Smooth muscle cell (in vitro differentiated cells): Measurements from ENCODE around the gene PRM3. TPM values are rescaled to one million over a fixed set of nuclear protein-coding genes. Genes with fewer than 3 reads are reported as not detected.

ENCODE experiments used
- DNase-seq: peaks from one replicate; lab custom pipeline; 2025; ENCODE audit not compliant: unreplicated experiment; lab: John Stamatoyannopoulos, UW
- H2AFZ ChIP-seq: fragments of 200-600 bp; sonication (generic); 2 replicates; pipeline ENCODE4 v1.6.0; 2016; ENCODE audit warnings: antibody characterized with exemption, low read depth, mild to moderate bottlenecking
- H3F3A ChIP-seq: fragments of 200-600 bp; sonication (generic); 2 replicates; pipeline ENCODE4 v1.6.0; 2017; ENCODE audit warnings: antibody characterized with exemption, low read depth
- H3K27ac ChIP-seq: fragments of 200-600 bp; sonication (generic); 2 replicates; pipeline ENCODE4 v1.5.1; 2016; ENCODE audit warnings: low read depth, mild to moderate bottlenecking
- H3K27me3 ChIP-seq: fragments of 200-600 bp; sonication (generic); 2 replicates; pipeline ENCODE4 v1.6.1; 2016; ENCODE audit warnings: low read depth, mild to moderate bottlenecking
- H3K36me3 ChIP-seq: fragments of 200-600 bp; sonication (generic); 2 replicates; pipeline ENCODE4 v1.5.1; 2016; ENCODE audit warnings: low read depth
- H3K4me1 ChIP-seq: fragments of 200-600 bp; sonication (generic); 2 replicates; pipeline ENCODE4 v1.5.1; 2016; ENCODE audit warnings: low read depth
- H3K4me2 ChIP-seq: fragments of 200-600 bp; sonication (generic); 2 replicates; pipeline ENCODE4 v1.6.0; 2016; ENCODE audit warnings: mild to moderate bottlenecking
- H3K4me3 ChIP-seq: fragments of 200-600 bp; sonication (generic); 2 replicates; pipeline ENCODE4 v1.5.1; 2016; ENCODE audit warnings: mild to moderate bottlenecking
- H3K79me2 ChIP-seq: fragments of 200-600 bp; sonication (generic); 2 replicates; pipeline ENCODE4 v1.6.0; 2016; ENCODE audit warnings: low read depth, mild to moderate bottlenecking
- H3K9ac ChIP-seq: fragments of 200-600 bp; sonication (generic); 2 replicates; pipeline ENCODE4 v1.6.0; 2016; ENCODE audit warnings: low read depth
- H3K9me3 ChIP-seq: fragments of 200-600 bp; sonication (generic); replicated peaks from 2 replicates; pipeline ENCODE4 v1.5.1; 2016; ENCODE audit warnings: low read depth
- H4K20me1 ChIP-seq: fragments of 200-600 bp; sonication (generic); 2 replicates; pipeline ENCODE4 v1.6.0; 2016; ENCODE audit warnings: low read depth
- CTCF ChIP-seq: fragments of 200-600 bp; sonication (generic); IDR thresholded peaks from 2 replicates; pipeline ENCODE4 v1.5.1; 2017; ENCODE audit warnings: borderline replicate concordance, mild to moderate bottlenecking, antibody characterized with exemption; ENCODE audit not compliant: insufficient read depth, poor library complexity, severe bottlenecking
- WGBS: methylation state at CpG from one replicate; pipeline ENCODE4 v1.1.7; 2016; ENCODE audit warnings: low lambda C conversion rate; 5-methylcytosine and 5-hydroxymethylcytosine counted together
- polyA plus RNA-seq: library from polyadenylated mRNA; unstranded; fragments of >200 nt; fragmentation: Nextera tagmentation; extraction: Ambion mirVana; gene quantifications from 2 replicates; pipeline ENCODE4 v1.2.1, GENCODE V29; 2016
- total RNA-seq: library from RNA; depleted of rRNA; stranded (reverse); fragments of >200 nt; gene quantifications from 2 replicates; pipeline ENCODE4 v1.2.3, GENCODE V29; 2014

Gene PRM3
- total and polyA plus RNA-seq, 2 experiments from 2014 or later = not detected

GRCh38 chr16:11249233-11250061 is 24.0 kb downstream of the PRM3 start:
- no peaks in the 10 kb centered on the region for H3K36me3 ChIP-seq
- peaks cover 24% of the 10 kb centered on the region for H4K20me1 ChIP-seq
- no peak overlapping the region for H3K4me2 ChIP-seq
- no peak for TF ChIP-seq CTCF
- H3K9me3 ChIP-seq = no peaks in the 10 kb centered on the region
- peaks cover 9% of the 10 kb centered on the region for H3K79me2 ChIP-seq
- H3K4me3 ChIP-seq = no peak overlapping the region
- no peaks in the 10 kb centered on the region for H3K27me3 ChIP-seq
- no peak overlapping the region for H3K9ac ChIP-seq
- no peak overlapping the region for H2AFZ ChIP-seq
- H3F3A ChIP-seq = peaks cover 18% of the 10 kb centered on the region
- no peak overlapping the region for H3K27ac ChIP-seq
- WGBS = 96% methylated on average over 56 of the region's 63 CpGs
- no peak for DNase-seq
- H3K4me1 ChIP-seq = peaks cover 10% of the 10 kb centered on the region

GRCh38 chr16:11248133-11248532 is 25.3 kb downstream of the PRM3 start:
- Histone ChIP-seq H3K36me3 (no peaks in the 10 kb centered on the region), H3K4me2 (no peak overlapping the region), H3K79me2 (no peaks in the 10 kb centered on the region), H3K27me3 (no peaks in the 10 kb centered on the region), H3K4me1 (no peaks in the 10 kb centered on the region), H4K20me1 (peaks cover 10% of the 10 kb centered on the region), H2AFZ (no peak overlapping the region), H3F3A (peaks cover 10% of the 10 kb centered on the region), H3K27ac (no peak overlapping the region), H3K9ac (no peak overlapping the region), H3K9me3 (no peaks in the 10 kb centered on the region), H3K4me3 (no peak overlapping the region)
- no peak for DNase-seq
- TF ChIP-seq CTCF = no peak
- 96% methylated on average over 8 of the region's 8 CpGs for WGBS

- Histone ChIP-seq H3K9me3 (no peaks in the 10 kb centered on the region), H3F3A (peaks cover 4% of the 10 kb centered on the region), H3K4me2 (no peak overlapping the region), H3K36me3 (no peaks in the 10 kb centered on the region), H3K9ac (no peak overlapping the region), H3K79me2 (no peaks in the 10 kb centered on the region), H3K4me3 (no peak overlapping the region), H4K20me1 (no peaks in the 10 kb centered on the region), H2AFZ (no peak overlapping the region), H3K4me1 (no peaks in the 10 kb centered on the region), H3K27me3 (no peaks in the 10 kb centered on the region), H3K27ac (no peak overlapping the region)
- DNase-seq = no peak
- TF ChIP-seq CTCF = no peak
Observed at GRCh38 chr16:11245988-11246387, 27.4 kb downstream of the PRM3 start.
